Vagina (tissue), 2 donors: ENCODE measurements around the gene ACOX2.

ENCODE experiments used
- POLR2A ChIP-seq, 2 donors: fragments of 450-650 bp; IDR thresholded peaks; one replicate each; pipeline ENCODE4 v1.6.1; 2017; ENCODE audit warnings: antibody characterized with exemption in 2 of 2, mild to moderate bottlenecking in 2 of 2, moderate library complexity in 2 of 2
- POLR2AphosphoS5 ChIP-seq, 2 donors: sonication (generic); formaldehyde crosslinking; IDR thresholded peaks; one replicate each; pipeline ENCODE4 v1.9.0; 2017; ENCODE audit warnings: antibody characterized with exemption in 2 of 2, mild to moderate bottlenecking in 2 of 2, low read depth in 1 of 2; ENCODE audit not compliant: insufficient read depth in 1 of 2

- TF ChIP-seq POLR2AphosphoS5 (IDR thresholded peaks at IDR 0.05; ENCODE audit: insufficient read depth in 1 of 2, low read depth in 1 of 2): no peak
- TF ChIP-seq POLR2A (IDR thresholded peaks at IDR 0.05): no peak
Observed at GRCh38 chr3:58575971-58576652, 39.1 kb upstream of the ACOX2 start.
